ENCODE data around the gene ITPRID1.
"Not testable (repeated sequence)": the region's sequence is repeated elsewhere in the genome, so short reads cannot be mapped to it uniquely, and the experiment has no call there.

The ITPRID1 gene

GRCh38 chr7:31517513-31517912 lies 3.6 kb downstream of the ITPRID1 start:
- no peak for DNase-seq

- DNase-seq, result no peak
Observed at GRCh38 chr7:31518766-31519165, 4.9 kb downstream of the ITPRID1 start.

- DNase-seq, result no peak
Observed at GRCh38 chr7:31521336-31522010, 7.6 kb downstream of the ITPRID1 start.

- DNase-seq, result no peak
Observed at GRCh38 chr7:31526864-31527263, 13.0 kb downstream of the ITPRID1 start.

GRCh38 chr7:31529103-31529502 lies 15.2 kb downstream of the ITPRID1 start:
- no peak for DNase-seq

- DNase-seq, result not testable (repeated sequence)
Observed at GRCh38 chr7:31540651-31541185, 26.8 kb downstream of the ITPRID1 start.

- no peak for DNase-seq
Observed at GRCh38 chr7:31545549-31545948, 31.7 kb downstream of the ITPRID1 start.

GRCh38 chr7:31549611-31550010 lies 35.7 kb downstream of the ITPRID1 start:
- DNase-seq, result no peak

GRCh38 chr7:31550432-31550831 lies 36.5 kb downstream of the ITPRID1 start:
- DNase-seq, result no peak

GRCh38 chr7:31553661-31554081 lies 39.8 kb downstream of the ITPRID1 start:
- DNase-seq, result no peak

GRCh38 chr7:31562002-31562401 lies 48.1 kb downstream of the ITPRID1 start:
- DNase-seq, result no peak

GRCh38 chr7:31563522-31563921 lies 49.6 kb downstream of the ITPRID1 start:
- no peak for DNase-seq

GRCh38 chr7:31563951-31564350 lies 50.1 kb downstream of the ITPRID1 start:
- DNase-seq, result no peak

GRCh38 chr7:31564661-31565060 lies 50.8 kb downstream of the ITPRID1 start:
- DNase-seq, result no peak

GRCh38 chr7:31569528-31569927 lies 55.6 kb downstream of the ITPRID1 start:
- no peak for DNase-seq

- DNase-seq, result no peak
Observed at GRCh38 chr7:31583526-31583925, 69.6 kb downstream of the ITPRID1 start.

- no peak for DNase-seq
Observed at GRCh38 chr7:31583942-31584341, 70.1 kb downstream of the ITPRID1 start.

- DNase-seq, result no peak
Observed at GRCh38 chr7:31595390-31595789, 81.5 kb downstream of the ITPRID1 start.

- no peak for DNase-seq
Observed at GRCh38 chr7:31602041-31602625, 88.2 kb downstream of the ITPRID1 start.

GRCh38 chr7:31603046-31603445 lies 89.2 kb downstream of the ITPRID1 start:
- no peak for DNase-seq

GRCh38 chr7:31613604-31614003 lies 99.7 kb downstream of the ITPRID1 start:
- DNase-seq, result no peak

GRCh38 chr7:31633467-31633866 lies 119.6 kb downstream of the ITPRID1 start:
- DNase-seq, result no peak

GRCh38 chr7:31633894-31634494 lies 120.1 kb downstream of the ITPRID1 start:
- no peak for DNase-seq

- no peak for DNase-seq
Observed at GRCh38 chr7:31640381-31640780, 126.5 kb downstream of the ITPRID1 start.
